K562 (cell line): ENCODE measurements around the gene GPR180. TPM values are rescaled to one million over a fixed set of nuclear protein-coding genes. Genes with fewer than 3 reads are reported as not detected.

Source experiments
- BCL6 ChIP-seq: fragments of 250-450 bp; sonication (Bioruptor Pico); IDR thresholded peaks from 2 replicates; pipeline ENCODE4 v1.4.0; 2020
- EP300 ChIP-seq: IDR thresholded peaks from 2 replicates; pipeline ENCODE4 v1.6.1; 2012; ENCODE audit warnings: low read length, improper control_type of control experiment
- FOXM1 ChIP-seq, 2 experiments: fragments of 450-650 bp in 1 of 2; sonication (generic) in 1 of 2; formaldehyde crosslinking in 1 of 2; IDR thresholded peaks; 2 replicates each; pipeline versions ENCODE4 v1.6.1 to v1.9.0; 2017 to 2022; ENCODE audit warnings: low read depth in 2 of 2, mild to moderate bottlenecking in 2 of 2, missing genetic modification reagents in 1 of 2, moderate library complexity in 1 of 2
- MEF2D ChIP-seq: conservative IDR thresholded peaks from 2 replicates; pipeline ENCODE4 v1.6.1; 2016; ENCODE audit warnings: low read depth, missing genetic modification characterization, missing compliant biosample characterization
- OTX1 ChIP-seq: fragments of 450-650 bp; formaldehyde crosslinking; IDR thresholded peaks from 2 replicates; pipeline ENCODE4 v1.4.0; 2022; ENCODE audit warnings: mild to moderate bottlenecking
- SUPT5H ChIP-seq: fragments of 450-650 bp; IDR thresholded peaks from 2 replicates; pipeline ENCODE4 v1.6.1; 2016
- TAF7 ChIP-seq: fragments of 450-650 bp; IDR thresholded peaks from 2 replicates; pipeline ENCODE4 v1.6.1; 2016; ENCODE audit warnings: missing genetic modification characterization, missing compliant biosample characterization
- TBL1XR1 ChIP-seq, 2 experiments: IDR thresholded peaks; 2 replicates each; pipeline ENCODE4 v1.6.1; 2012; ENCODE audit warnings: improper control_type of control experiment in 2 of 2, low read length in 2 of 2, mild to moderate bottlenecking in 1 of 2
- ZNF512 ChIP-seq: IDR thresholded peaks from 2 replicates; pipeline ENCODE4 v1.6.1; 2016; ENCODE audit warnings: missing genetic modification characterization, missing compliant biosample characterization
- polyA plus RNA-seq, 8 experiments: library from polyadenylated mRNA; depleted of rRNA in 4 of 8; stranded (reverse) in 5 of 8; unstranded in 3 of 8; fragments of >200 nt; fragmentation: Nextera tagmentation in 2 of 8; fragmentation: Illumina TruSeq in 1 of 8; extraction: Ambion mirVana in 2 of 8; extraction: Trizol in 1 of 8; gene quantifications; 2 replicates each; pipeline versions ENCODE4 v1.2.1 to v1.2.3, GENCODE V29; 2011 to 2014; ENCODE audit warnings: inconsistent platforms in 1 of 8, missing spikeins in 1 of 8
- total RNA-seq, 7 experiments: library from RNA; depleted of rRNA in 6 of 7; stranded (reverse); fragments of >200 nt in 6 of 7; fragmentation: Illumina TruSeq in 2 of 7; extraction: Trizol in 2 of 7; gene quantifications; 2 replicates each; pipeline versions ENCODE4 v1.2.1 to v1.2.3, GENCODE V29; 2011 to 2021; ENCODE audit warnings: low replicate concordance in 1 of 7
- TF ChIP-seq, protein P1 (sequence below), 2 experiments: IDR thresholded peaks; 2 replicates each; pipeline ENCODE4 v1.6.1; 2012; ENCODE audit warnings: improper control_type of control experiment in 2 of 2, low read depth in 2 of 2, low read length in 2 of 2, borderline replicate concordance in 1 of 2
- TF ChIP-seq, protein P2 (sequence below): fragments of 450-650 bp; IDR thresholded peaks from 2 replicates; pipeline ENCODE4 v1.6.1; 2018; ENCODE audit not compliant: partially characterized antibody
- TF ChIP-seq, protein P3 (sequence below): fragments of 150-350 bp; conservative IDR thresholded peaks from 2 replicates; pipeline ENCODE4 v1.6.1; 2014; ENCODE audit warnings: low read length
- TF ChIP-seq, protein P4 (sequence below): fragments of 250-450 bp; sonication (Bioruptor Pico); IDR thresholded peaks from 2 replicates; pipeline ENCODE4 v1.9.0; 2021; ENCODE audit warnings: mild to moderate bottlenecking
- TF ChIP-seq, protein P5 (sequence below): fragments of 450-650 bp; formaldehyde crosslinking; IDR thresholded peaks from 2 replicates; pipeline ENCODE4 v1.4.0; 2020; ENCODE audit warnings: mild to moderate bottlenecking

The GPR180 gene
- total and polyA plus RNA-seq, 9 of the 15 experiments (the other 6 are each of a cell fraction or from before 2014, with no cell fraction given): 0.77 to 4.1 (median 1.8) TPM

DNA sequence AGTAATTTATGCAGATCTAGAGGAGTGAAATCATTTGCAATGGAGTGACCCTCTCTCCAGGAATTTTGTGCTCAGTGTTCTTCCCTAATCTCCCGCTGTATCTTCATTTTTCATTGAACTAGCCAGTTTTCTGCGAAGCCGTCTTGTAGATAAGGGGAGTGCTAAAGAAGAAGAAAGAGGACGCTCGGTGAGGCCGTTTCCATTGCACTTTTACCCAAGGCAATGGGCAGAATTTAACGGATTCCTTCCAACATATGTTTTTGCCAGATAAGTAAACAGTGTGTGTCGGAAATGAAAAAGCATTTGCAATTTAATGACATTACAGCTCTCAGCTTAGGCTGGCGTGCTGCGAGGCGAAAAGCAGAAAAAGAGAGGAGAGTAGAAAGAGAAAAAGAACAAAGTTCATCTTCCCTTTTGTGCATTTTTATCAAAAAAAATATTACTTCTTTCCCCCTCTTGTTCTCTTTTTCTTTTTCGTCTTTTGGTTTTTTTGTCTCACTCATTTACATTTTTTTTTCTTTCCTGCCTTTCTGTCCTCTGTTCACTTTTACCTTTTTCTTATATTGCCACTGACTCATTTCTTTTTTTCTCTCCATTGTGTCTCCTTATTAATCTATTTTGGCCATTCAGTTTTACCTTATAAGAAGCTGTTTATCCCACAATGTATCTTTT lies 60.8 kb downstream of the GPR180 start (continued):
- TF ChIP-seq, protein P1, sequence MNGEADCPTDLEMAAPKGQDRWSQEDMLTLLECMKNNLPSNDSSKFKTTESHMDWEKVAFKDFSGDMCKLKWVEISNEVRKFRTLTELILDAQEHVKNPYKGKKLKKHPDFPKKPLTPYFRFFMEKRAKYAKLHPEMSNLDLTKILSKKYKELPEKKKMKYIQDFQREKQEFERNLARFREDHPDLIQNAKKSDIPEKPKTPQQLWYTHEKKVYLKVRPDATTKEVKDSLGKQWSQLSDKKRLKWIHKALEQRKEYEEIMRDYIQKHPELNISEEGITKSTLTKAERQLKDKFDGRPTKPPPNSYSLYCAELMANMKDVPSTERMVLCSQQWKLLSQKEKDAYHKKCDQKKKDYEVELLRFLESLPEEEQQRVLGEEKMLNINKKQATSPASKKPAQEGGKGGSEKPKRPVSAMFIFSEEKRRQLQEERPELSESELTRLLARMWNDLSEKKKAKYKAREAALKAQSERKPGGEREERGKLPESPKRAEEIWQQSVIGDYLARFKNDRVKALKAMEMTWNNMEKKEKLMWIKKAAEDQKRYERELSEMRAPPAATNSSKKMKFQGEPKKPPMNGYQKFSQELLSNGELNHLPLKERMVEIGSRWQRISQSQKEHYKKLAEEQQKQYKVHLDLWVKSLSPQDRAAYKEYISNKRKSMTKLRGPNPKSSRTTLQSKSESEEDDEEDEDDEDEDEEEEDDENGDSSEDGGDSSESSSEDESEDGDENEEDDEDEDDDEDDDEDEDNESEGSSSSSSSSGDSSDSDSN (IDR thresholded peaks at IDR 0.05; ENCODE audit: borderline replicate concordance in 1 of 2, low read depth in 2 of 2, low read length in 2 of 2): 0 out of 4 replicates have a peak, but pooled peaks of 1 of the 2 experiments have one; percentile 22
- TF ChIP-seq EP300: peak; percentile 93
- no peak for TF ChIP-seq OTX1 (CRISPR knock-in tag)
- TF ChIP-seq SUPT5H: no peak
- TF ChIP-seq TAF7 (tag): no peak
- TF ChIP-seq, protein P2, sequence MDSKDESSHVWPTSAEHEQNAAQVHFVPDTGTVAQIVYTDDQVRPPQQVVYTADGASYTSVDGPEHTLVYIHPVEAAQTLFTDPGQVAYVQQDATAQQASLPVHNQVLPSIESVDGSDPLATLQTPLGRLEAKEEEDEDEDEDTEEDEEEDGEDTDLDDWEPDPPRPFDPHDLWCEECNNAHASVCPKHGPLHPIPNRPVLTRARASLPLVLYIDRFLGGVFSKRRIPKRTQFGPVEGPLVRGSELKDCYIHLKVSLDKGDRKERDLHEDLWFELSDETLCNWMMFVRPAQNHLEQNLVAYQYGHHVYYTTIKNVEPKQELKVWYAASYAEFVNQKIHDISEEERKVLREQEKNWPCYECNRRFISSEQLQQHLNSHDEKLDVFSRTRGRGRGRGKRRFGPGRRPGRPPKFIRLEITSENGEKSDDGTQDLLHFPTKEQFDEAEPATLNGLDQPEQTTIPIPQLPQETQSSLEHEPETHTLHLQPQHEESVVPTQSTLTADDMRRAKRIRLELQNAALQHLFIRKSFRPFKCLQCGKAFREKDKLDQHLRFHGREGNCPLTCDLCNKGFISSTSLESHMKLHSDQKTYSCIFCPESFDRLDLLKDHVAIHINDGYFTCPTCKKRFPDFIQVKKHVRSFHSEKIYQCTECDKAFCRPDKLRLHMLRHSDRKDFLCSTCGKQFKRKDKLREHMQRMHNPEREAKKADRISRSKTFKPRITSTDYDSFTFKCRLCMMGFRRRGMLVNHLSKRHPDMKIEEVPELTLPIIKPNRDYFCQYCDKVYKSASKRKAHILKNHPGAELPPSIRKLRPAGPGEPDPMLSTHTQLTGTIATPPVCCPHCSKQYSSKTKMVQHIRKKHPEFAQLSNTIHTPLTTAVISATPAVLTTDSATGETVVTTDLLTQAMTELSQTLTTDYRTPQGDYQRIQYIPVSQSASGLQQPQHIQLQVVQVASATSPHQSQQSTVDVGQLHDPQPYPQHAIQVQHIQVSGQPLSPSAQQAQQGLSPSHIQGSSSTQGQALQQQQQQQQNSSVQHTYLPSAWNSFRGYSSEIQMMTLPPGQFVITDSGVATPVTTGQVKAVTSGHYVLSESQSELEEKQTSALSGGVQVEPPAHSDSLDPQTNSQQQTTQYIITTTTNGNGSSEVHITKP: peak; percentile 27
- peak; percentile 59; the same call in 1 of the 2 replicates for TF ChIP-seq BCL6 (CRISPR knock-in tag)
- peak in 1 of 2 experiments; percentile 79; a peak in 1 of 4 replicates for TF ChIP-seq TBL1XR1 (IDR thresholded peaks at IDR 0.05; ENCODE audit: low read length in 2 of 2)
- TF ChIP-seq, protein P3, sequence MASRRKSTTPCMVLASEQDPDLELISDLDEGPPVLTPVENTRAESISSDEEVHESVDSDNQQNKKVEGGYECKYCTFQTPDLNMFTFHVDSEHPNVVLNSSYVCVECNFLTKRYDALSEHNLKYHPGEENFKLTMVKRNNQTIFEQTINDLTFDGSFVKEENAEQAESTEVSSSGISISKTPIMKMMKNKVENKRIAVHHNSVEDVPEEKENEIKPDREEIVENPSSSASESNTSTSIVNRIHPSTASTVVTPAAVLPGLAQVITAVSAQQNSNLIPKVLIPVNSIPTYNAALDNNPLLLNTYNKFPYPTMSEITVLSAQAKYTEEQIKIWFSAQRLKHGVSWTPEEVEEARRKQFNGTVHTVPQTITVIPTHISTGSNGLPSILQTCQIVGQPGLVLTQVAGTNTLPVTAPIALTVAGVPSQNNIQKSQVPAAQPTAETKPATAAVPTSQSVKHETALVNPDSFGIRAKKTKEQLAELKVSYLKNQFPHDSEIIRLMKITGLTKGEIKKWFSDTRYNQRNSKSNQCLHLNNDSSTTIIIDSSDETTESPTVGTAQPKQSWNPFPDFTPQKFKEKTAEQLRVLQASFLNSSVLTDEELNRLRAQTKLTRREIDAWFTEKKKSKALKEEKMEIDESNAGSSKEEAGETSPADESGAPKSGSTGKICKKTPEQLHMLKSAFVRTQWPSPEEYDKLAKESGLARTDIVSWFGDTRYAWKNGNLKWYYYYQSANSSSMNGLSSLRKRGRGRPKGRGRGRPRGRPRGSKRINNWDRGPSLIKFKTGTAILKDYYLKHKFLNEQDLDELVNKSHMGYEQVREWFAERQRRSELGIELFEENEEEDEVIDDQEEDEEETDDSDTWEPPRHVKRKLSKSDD: no peak
- peak; percentile 85 for TF ChIP-seq ZNF512 (tag)
- no peak for TF ChIP-seq MEF2D (tag)
- TF ChIP-seq FOXM1 (IDR thresholded peaks at IDR 0.05; ENCODE audit: low read depth): peak; percentile 68; the same call in 1 of the 2 replicates
- TF ChIP-seq FOXM1 (CRISPR knock-in tag; IDR thresholded peaks at IDR 0.05; ENCODE audit: low read depth): no peak
- TF ChIP-seq, protein P4, sequence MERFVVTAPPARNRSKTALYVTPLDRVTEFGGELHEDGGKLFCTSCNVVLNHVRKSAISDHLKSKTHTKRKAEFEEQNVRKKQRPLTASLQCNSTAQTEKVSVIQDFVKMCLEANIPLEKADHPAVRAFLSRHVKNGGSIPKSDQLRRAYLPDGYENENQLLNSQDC (CRISPR knock-in tag): no peak
- TF ChIP-seq, protein P5, sequence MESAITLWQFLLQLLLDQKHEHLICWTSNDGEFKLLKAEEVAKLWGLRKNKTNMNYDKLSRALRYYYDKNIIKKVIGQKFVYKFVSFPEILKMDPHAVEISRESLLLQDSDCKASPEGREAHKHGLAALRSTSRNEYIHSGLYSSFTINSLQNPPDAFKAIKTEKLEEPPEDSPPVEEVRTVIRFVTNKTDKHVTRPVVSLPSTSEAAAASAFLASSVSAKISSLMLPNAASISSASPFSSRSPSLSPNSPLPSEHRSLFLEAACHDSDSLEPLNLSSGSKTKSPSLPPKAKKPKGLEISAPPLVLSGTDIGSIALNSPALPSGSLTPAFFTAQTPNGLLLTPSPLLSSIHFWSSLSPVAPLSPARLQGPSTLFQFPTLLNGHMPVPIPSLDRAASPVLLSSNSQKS (CRISPR knock-in tag): no peak
